ENCODE data around the gene ABTB2. TPM values are rescaled to one million over a fixed set of nuclear protein-coding genes. Genes with fewer than 3 reads are reported as not detected.

ABTB2 gene
- total RNA-seq, 4 donors from 2014 or later = 2.9 to 8.2 (median 6.6) TPM

DNA sequence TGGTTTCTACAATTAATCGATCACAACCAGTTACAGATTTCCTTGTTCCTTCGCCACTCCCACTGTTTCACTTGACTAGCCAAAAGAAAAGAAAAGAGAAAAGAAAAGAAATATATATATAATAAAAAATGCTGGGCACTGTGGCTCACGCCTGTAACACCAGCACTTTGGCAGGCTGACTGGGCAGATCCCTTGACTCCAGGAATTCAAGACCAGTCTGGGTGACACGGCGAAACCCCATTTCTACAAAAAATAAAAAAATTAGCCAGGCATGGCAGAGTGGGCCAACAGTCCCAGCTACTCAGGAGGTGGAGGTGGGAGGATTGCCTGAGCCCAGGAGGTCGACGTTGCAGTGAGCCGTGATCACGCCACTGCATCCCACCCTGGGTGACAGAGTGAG lies 168.6 kb downstream of the ABTB2 start:
- Histone ChIP-seq H3K27ac (no peak overlapping the region), H3K9me3 (no peaks in the 10 kb centered on the region), H3K36me3 (no peaks in the 10 kb centered on the region), H3K4me3 (no peak overlapping the region), H3K4me1 (no peaks in the 10 kb centered on the region), H3K27me3 (no peaks in the 10 kb centered on the region)
- TF ChIP-seq POLR2A (IDR thresholded peaks at IDR 0.05) = no peak
- no peak for TF ChIP-seq CTCF (IDR thresholded peaks at IDR 0.05)
- intact Hi-C loops (cut with DNase I; ENCODE audit: low total_unique reads) = no loop called here
- no peak for DNase-seq

DNA sequence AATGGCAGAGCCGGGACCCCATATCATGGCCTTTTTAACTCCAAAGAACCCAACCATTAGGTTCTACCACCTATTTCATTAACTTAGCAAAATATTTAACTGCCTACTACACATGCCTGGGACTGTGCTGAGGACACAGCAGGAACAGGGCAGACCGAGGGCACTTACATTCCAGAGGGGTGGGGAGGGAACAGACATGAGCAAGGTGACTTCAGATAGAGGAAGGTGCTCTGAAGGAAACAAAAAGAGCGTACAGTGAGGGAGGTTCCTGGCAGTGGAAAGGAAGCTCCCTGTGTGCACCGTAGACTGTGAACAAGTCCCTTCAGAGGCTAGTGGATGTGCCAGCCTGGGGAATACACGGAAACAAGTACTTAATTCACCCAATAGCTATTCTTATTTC lies 169.6 kb downstream of the ABTB2 start:
- Histone ChIP-seq H3K27ac (no peak overlapping the region), H3K4me1 (no peaks in the 10 kb centered on the region), H3K9me3 (no peaks in the 10 kb centered on the region), H3K27me3 (no peaks in the 10 kb centered on the region), H3K36me3 (no peaks in the 10 kb centered on the region), H3K4me3 (no peak overlapping the region)
- TF ChIP-seq POLR2A (IDR thresholded peaks at IDR 0.05) (no peak), CTCF (IDR thresholded peaks at IDR 0.05) (no peak)
- intact Hi-C loops (cut with DNase I; ENCODE audit: low total_unique reads) = no loop called here
- no peak for DNase-seq

DNA sequence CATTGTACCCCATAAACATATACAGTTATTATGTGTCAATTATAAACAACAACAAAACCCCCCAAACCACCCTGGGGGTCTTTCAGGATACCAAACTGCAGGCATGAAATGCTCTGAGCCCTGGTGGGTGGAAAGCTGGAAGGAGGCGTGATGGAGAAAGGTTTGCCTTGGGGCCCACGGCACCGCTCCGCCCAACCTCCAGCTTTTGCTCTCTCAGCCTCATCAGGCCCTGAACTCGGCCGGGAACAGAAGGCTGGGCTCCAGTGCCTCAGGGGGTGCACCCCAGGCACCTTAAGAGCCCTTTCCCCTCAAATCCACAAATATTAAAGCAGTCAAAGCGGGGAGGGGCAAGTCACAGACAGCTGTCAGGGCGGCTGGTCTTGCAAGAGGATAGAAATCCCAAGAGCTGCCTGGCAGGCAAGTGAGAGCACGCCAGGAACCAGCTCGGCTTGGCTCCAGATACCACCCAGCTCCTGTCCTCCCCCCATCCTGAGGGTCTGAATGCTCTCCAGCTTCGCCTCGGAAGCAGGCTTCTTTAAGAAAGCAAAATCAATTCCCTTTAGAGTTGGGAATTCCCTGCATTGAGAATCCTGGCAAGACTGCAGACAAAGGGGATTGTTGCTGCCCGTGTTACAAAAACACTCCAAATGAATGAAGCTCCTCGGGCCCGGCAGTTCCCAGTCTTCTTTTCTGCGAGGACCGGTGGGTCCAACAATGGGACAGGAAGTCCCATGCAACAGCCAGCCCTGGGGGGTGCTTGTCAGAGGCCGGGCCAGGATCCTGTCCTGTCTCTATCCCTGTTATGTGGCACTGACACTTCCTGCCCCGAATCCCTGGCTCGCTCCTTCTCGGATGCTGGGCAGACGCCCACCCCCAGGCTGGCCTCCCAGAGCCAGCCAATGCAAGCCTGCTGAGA lies 171.6 kb downstream of the ABTB2 start:
- no peak for DNase-seq
- no peaks in the 10 kb centered on the region for H3K36me3 ChIP-seq
- no peaks in the 10 kb centered on the region for H3K27me3 ChIP-seq
- H3K4me3 ChIP-seq = no peak overlapping the region
- H3K4me1 ChIP-seq = no peaks in the 10 kb centered on the region
- H3K9me3 ChIP-seq = no peaks in the 10 kb centered on the region
- H3K27ac ChIP-seq = no peak overlapping the region
- TF ChIP-seq CTCF (IDR thresholded peaks at IDR 0.05) (no peak), POLR2A (IDR thresholded peaks at IDR 0.05) (no peak)
- intact Hi-C loops (cut with DNase I; ENCODE audit: low total_unique reads) = no loop called here

DNA sequence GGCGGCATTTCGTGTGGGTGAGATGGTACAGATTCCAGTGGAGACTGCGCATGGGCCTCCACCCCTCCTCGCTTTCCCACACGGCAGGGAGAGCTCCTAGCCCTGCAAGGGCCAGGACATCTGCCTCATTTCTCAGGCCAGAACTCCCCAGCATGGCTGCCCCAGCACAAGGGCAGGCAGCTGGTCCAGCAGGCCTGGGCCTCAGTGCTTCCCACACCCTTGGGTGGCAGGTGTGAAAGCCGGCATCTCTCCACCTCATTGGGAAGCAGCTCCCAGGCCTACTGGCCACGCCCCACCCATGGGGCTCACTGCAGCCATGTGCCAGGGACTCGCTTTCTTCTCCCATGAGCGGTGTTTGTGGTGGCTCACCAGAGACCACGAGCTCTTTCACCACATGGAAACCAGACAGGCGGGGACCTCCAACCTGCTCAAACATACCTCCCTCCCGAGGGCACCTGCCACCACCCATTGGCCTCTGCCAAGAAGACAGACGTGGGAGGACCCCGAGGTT lies 173.2 kb downstream of the ABTB2 start:
- Histone ChIP-seq H3K27ac (no peak overlapping the region), H3K36me3 (no peaks in the 10 kb centered on the region), H3K9me3 (no peaks in the 10 kb centered on the region), H3K27me3 (no peaks in the 10 kb centered on the region), H3K4me1 (no peaks in the 10 kb centered on the region), H3K4me3 (no peak overlapping the region)
- TF ChIP-seq POLR2A (IDR thresholded peaks at IDR 0.05) (no peak), CTCF (IDR thresholded peaks at IDR 0.05) (no peak)
- intact Hi-C loops (cut with DNase I; ENCODE audit: low total_unique reads) = no loop called here
- DNase-seq = no peak

- Histone ChIP-seq H3K4me3 (no peak overlapping the region), H3K9me3 (no peaks in the 10 kb centered on the region), H3K27me3 (no peaks in the 10 kb centered on the region), H3K36me3 (no peaks in the 10 kb centered on the region), H3K4me1 (no peaks in the 10 kb centered on the region), H3K27ac (no peak overlapping the region)
- intact Hi-C loops (cut with DNase I; ENCODE audit: low total_unique reads) = no loop called here
- DNase-seq = no peak
- TF ChIP-seq POLR2A (IDR thresholded peaks at IDR 0.05) (no peak), CTCF (IDR thresholded peaks at IDR 0.05) (no peak)
These were observed 173.9 kb downstream of the ABTB2 start for GRCh38 chr11:34183848-34184391.
